CD4-positive, alpha-beta T cell treated with Interleukin-15 for 1 hour (primary cell): ENCODE results near the gene DGCR6.
"Not testable (repeated sequence)": the region's sequence is repeated elsewhere in the genome, so short reads cannot be mapped to it uniquely, and the experiment has no call there.

Experiments
- DNase-seq: peaks from one replicate; pipeline ENCODE4 v3.0.0-alpha.2; 2020

Gene DGCR6

DNA sequence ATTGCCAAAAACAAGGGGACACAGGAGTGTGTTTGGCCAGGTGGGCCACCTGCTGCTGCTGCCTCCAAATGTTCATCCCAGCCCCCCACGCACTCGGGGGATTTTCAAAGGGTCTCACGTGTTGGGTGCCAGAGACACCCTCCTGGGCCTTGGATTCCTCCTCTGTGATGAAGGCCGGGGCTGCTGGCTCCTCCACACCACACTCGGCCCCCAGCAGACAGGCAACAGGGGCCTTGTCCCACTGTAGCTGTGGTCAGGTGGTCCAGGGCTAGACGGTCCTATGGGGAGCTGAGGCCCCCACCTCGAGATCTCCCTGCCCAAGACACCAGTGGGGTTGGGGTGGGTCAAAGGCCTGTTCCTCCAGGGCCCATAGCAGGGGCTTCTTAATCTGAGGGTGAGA is 55.1 kb downstream of the DGCR6 start:
- DNase-seq: not testable (repeated sequence)
